HG03378 (cell line): Measurements from ENCODE around the gene ASS1.
"Not testable (repeated sequence)": the region's sequence is repeated elsewhere in the genome, so short reads cannot be mapped to it uniquely, and the experiment has no call there.

Experiments
- ATAC-seq: cut with Tn5 transposase; IDR thresholded peaks from one replicate; pipeline ENCODE4 v1.9.1; 2021; ENCODE audit warnings: mild to moderate bottlenecking, moderate library complexity; ENCODE audit not compliant: unreplicated experiment

The ASS1 gene

DNA sequence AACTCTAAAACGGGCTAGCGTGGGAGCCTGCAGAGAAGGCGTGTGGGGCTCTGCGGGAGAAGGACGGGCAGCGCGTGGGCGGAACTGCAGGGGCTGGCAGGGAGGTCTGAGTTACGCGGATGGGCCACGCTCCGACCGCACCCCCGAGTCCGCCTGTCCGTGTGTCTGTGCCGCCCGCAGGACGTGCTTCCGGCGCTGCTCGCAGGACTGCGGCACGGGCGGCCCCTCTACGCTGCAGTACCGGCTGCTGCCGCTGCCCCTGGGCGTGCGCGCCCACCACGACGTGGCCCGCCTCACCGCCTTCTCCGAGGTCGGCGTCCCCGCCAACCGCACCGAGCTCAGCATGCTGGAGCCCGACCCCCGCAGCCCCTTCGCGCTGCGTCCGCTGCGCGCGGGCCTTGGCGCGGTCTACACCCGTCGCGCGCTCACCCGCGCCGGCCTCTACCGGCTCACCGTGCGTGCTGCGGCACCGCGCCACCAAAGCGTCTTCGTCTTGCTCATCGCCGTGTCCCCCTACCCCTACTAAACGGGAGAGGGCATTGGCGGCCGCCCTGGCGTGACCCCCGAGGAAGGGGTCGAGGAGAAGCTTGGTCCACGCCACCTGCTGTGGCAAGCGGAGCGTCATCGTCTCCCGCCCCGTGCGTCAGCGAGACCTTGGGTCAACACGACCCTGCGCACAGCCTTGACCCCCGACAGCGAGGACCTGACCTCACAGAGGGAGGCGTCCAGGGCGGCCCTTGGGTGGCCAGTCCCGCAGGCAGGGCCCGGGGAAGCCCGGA is 11.4 kb upstream of the ASS1 start:
- no peak for ATAC-seq

DNA sequence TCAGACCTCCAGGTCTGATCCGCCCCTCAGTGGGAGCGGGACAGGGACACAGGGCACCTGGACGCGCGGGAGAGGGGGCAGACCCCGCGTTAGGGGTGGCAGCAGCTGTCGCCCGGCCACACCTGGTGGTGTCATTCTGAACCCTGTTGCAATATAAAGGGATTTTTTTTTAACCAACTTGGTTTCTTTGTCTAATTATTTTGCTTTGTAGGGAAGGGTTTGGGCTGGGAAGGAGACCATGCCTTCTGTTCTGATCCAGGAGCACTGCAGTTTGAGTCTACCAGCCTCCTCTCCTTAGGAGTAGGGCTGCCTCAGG is 10.9 kb upstream of the ASS1 start:
- ATAC-seq = no peak

DNA sequence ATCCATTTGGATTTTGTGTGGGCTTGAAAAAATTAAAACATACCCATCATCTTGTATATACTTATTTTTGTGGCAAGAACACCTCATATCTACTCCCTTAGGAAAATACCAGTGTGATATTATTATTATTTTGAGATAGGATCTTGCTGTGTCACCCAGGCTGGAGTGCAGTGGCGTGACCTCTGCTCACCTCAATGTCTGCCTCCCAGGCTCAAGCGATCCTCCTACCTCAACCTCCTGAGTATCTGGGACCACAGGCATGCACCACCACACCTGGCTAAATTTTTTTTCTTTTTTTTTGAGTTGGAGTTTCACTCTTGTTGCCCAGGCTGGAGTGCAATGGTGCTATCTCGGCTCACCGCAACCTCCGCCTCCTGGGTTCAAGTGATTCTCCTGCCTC is 10.1 kb upstream of the ASS1 start:
- ATAC-seq = not testable (repeated sequence)

DNA sequence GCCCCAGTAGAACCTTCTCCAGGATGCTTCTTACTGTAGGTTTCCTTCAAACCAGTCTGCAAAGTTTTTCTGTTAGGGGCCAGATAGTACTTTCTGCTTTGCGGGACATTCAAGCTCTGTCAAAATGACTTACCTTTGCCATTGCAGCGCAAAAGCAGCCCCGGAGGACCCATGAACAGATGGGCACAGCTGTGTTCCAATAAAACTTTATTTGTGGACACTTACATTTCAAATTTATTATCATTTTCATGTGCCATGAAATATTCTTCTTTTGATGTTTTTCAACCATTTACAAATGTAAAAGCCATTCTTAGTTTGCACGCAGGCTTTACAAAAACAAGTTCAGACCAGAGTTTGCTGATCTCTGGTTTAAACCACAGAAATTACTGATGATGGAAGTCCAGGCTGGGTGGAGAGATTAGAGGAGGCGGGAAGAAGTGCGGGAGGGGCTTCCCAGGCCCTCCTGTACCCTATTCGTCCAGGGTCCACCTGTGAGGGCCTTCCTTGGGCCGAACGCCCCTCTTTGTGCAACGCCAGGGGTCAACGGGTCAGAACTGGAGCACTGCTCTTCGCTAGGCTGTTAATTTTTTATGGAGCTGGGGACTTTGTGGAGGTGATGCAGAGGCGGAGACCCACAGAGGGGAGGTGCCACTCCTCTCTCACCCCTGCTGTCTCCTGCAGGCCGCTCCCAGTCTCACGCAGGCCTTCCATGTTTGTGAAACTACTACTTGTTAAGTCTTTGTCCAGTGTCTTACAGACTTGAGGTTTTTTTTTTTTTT is 7.6 kb upstream of the ASS1 start:
- ATAC-seq = no peak

DNA sequence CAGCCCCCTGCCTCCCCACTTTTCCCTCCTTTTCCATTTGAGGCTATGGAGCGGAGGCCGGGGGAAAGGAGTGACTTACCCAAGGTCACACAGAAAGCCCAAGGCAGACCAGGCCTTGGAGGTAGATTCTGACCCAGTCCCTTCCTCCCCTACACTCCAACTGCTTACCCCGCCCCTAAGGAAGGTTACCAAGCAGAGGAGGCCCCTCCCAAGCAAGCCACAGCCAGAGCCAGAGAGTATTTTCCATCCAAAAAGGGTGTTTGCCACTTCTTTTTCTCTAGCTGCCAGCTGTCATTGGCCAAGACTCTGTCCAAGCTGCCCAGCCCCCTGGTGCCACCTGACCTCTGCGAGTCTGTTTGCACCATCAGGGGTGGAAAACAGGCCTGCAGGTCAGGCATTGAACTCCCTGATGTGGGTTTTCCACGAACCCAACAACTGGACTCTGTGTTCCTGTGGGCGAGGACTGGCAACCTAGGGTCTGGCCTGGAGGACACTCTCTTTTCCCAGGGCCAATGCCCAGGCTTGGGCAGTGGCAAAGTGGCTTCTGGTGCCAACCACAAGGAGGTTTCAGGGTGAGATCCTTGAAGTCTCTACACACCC is 6.3 kb upstream of the ASS1 start:
- ATAC-seq = no peak

DNA sequence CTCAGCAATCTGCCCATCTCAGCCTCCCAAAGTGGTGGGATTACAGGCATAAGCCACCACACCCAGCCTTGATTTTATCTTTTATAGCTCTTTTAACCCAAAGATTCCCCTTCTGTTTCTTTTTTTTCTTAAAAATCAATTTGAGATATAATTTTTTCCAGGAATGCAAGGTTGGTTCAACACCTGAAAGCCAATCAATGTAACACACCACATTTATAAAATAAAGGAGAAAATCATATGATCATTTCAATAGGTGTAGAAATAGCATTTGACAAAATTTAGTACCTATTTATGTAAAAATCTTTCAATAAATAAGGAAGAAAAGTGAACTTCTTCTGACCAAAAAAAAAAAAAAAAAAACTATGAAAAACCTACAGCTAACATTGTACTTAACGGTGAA is 3.7 kb upstream of the ASS1 start:
- ATAC-seq = no peak

DNA sequence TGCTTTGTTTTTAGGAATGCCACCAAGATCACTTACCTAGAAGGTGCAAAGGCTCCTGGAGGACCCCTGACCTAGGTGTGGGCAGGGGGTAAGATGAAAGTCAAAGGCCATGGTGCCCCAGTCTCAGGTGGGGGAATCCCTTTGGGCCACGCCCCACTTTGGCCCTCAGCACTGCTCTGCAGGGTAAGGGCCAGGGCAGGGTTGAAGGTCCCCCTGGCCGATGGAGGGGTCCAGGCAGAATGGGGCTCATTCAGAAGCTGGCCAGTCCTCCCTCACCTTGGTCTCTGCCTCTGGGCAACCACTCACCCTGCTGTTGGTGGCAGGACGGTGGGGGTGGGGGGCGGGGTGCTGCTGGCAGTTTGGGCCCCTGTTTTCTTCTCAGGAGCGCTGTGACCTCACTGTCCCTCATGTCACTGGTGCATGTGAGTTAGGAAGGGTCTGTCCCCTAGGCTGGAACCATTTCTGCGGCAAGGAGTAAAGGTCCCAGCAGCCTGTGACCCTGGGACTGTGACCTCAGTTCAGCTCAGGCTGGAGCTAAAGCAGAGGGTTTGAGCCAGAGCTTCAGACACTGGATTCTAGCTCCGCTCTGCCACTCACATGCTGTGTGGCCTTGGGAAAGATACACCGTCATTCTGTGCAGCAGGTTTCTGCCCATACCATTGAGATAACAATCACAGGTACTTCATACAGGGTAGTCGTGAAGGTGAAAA is 1.9 kb upstream of the ASS1 start:
- ATAC-seq = no peak

DNA sequence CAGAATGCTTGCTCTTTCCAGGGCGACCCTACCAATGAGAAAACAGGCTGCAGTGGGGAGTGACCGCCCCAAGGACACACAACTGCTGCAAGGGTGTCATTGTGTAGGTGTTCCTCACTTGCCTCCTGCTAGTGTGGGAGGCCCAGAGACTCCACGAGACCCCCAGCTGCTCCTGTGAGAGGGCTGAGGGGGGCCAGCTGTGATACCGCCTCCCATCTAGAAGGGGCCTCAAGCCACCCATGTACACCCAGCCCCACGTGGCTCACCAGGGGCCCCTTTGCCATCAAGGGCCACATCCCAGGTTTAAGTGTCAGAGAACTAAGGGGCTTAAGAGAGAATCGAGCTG is 1.3 kb upstream of the ASS1 start:
- no peak for ATAC-seq

DNA sequence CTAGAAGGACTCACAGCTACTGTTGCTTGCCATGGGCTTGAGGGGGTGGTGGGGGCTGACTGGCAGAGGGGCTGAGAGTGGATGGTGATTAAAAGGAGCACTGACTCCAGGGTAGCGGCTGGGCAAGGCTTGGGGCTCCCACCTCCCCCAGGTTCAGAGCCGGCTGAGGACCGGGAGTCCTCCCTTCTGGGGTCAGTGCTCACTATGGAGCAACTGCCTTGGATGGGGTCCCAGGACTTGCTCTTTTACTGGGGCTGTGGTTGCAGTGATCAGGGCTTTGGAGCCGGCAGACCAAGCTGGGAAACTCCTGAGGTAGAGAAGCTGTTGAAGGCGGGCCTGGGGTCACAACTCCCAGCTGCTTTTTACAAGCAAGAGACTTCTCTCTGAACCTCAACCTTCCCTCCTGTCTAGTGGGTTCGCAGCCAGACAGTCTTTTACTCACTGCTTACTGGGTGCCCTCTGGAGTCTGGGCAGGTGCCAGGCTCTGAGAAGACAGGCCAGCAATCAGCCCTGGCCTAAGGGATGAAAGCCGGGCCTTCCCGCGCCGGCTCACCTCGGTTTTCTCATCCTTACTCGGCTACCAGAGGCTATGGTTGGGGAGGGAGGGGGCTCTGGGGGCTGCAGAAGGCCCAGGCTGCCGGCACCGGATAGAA is 795 bp upstream of the ASS1 start:
- ATAC-seq = no peak

DNA sequence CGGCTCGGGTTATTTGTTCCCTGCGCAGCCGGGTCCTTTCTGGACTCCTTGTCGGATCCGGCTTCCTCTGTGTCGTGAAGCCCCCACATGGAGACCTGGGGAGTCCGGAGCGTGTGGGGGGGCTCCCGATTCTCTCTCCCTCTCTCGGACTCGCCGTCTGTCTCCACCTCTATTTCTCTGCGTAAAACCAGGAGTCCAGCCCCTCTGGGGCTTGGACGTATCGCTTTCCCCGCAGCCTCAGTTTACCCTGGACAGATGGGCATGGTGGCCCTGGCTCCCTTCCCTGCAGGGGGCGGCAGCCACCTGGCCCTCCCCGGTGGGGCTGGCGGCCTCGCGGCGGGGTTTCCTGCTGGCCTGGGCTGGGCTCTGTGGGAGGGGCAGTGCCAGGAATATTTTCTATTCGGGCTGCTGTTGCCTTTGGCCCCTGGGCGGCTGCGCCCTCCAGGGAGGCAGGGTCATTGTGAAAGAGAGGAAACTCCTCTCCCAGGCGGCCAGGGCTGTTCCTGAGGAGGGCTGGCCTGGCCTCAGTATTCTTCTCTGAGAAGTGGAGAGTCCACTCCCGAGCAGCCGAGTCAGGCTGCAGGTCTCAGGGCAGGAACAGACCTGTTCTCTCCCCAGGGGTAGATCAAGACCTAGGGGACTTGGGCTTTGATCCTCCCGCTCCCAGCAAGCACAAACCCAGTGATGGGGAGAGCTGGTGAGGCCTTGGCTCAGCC is 665 bp downstream of the ASS1 start:
- ATAC-seq = no peak

DNA sequence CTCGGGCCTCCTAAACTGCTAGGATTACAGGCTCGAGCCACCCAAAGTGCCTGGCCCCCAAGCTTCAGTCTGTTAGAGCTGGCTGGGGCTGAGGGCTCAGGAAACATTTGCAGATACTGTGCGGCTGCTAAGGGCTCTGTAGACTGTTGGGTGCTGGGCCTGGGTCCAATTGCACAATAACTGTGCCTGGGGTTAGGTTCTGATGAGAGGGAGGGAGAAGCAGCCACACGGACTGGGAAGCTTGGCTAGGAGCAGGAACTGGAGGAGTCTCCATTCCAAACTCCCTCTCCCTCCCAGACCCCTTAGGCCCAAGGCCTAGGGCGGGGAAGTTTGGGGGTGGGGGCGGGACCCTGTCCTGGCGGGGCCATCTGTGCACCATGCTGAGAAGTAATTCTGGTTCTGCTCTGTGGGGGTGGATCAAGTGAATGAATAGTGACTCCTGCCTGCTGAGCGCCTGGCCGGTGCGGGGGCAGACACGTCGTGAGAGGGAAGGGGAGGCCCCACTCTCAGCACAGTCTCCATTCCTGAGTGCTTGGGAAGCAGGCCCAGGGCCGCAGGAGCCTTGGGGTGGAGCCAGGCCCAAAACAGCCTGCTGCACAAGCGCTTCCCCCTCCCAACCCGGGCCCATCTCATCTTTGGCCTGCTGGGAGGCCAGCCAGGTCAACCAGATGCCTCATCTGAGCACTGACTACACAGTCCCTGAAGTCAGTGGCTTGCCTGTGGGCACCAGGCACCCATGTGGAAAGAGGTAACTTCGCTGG is 1.5 kb downstream of the ASS1 start:
- no peak for ATAC-seq

DNA sequence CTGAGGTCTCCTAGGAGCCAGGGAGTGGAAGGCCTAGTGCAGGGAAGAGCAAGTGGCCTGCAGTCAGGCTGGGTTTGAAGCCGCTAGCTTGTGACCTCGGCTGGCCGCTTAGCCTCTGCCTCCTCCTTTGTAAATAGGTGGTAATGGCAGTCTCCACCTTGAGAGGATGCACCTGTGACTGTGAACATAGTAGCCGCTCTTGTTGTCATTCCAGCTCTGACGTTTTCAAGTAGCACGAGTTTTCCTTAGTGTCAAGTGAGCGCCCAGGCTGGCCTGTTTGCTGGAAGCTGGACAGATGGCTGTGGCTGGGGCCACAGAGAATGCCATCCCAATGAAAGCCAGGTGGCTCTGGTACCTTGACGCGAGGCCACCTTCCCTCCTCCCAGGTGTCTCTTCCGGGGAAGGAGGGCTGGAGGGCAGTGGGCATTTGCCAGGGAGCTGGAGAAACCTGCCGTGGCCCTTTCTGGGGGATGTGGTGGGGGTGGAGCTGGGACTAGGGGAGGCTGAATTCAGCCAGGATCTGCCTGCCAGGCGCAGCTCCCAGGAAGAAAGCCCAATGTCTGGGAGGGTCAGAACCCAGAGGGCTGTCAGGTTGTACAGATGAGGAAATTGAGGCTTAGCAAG is 2.5 kb downstream of the ASS1 start:
- no peak for ATAC-seq

DNA sequence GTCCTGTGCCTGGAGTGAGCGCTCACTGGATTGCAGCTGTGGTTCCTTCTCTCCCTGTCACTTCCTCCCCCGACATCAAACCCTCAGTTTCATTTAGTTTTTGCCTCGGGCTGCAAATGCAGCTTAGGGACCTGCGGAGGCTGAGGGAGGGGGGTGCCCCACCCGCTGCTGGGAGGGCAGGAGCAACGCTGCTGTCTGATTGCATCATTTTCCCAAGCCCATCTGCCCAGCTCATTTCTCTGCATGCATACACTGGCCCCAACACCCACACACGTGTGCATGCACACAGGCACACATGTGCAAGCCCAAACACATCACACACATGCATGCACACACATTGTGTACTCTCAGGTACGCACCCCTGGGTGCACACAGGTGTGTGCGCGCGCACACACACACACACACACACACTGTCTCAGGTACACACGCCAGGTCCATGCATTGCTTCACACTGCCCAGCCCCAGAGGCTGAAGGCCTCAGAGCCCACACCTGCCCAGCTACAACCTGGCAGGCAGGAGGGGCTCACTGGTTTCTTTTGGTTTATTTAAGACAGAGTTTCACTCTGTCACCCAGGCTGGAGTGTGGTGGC is 3.4 kb downstream of the ASS1 start:
- ATAC-seq = no peak

DNA sequence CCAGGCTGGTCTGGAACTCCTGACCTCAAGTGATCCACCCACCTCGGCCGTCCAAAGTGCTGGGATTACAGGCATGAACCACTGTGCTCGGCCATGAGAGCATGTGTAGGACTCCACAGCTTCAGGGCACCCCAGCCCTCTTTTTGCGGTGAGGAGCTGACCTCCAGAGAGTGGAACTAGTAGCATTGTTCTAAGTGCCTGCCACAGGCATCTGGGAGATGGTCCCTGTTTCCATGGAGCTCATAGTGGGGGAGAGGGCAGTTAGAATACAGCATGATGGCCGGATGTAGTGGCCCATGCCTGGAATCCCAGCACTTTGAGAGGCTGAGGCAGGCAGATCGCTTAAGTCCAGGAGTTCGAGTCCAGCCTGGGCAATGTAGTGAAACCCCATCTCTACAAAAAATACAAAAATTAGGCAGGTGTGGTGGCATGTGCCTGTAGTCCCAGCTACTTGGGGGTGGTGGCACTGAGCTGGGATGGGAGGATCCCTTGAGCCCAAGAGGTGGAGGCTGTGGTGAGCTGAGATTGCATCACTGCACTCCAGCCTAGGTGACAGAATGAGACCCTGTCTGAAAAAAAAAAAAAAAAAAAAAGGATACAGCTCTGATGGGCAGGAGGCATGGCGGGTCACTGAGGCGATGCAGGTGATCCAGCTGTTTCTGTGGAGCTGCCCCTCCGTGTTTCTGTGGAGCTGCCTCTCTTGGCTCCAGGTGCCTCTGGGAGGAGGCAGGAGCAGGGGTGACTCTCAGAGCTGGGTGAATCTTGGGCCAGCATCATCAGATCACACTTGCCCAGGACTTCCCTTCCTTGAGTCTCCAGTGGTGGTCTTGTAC is 4.2 kb downstream of the ASS1 start:
- no peak for ATAC-seq

DNA sequence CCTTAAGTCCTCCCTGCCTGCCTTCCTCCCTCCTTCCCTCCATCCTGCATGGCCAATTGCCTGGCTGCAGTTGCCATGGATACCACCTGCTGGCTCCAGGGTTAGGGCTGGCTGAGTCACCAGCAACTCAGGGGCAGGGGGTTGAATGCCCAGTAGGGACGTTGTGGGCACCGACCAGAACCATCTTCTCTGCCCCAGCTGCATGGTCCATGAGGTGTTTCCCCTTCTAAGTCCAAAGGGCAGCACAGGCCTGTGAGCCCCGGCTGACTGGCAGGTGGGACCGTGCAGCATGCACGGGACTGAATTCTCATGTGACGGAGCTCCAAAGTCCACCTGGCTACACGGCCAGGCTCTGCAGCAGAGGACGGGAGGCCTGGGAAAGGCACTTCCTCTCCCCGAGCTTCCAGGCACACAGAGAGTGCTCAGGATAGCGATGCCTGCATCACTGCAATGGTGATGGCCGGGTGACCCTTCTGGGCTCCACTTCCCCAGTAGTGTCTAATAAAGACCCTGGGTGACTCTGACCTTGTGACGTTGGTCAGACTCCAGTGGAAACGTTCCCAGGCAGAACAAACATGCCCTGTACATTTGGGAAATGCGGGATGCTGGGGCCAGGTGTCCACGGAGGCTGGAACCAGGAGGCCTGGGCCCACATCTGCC is 5.7 kb downstream of the ASS1 start:
- ATAC-seq = no peak

DNA sequence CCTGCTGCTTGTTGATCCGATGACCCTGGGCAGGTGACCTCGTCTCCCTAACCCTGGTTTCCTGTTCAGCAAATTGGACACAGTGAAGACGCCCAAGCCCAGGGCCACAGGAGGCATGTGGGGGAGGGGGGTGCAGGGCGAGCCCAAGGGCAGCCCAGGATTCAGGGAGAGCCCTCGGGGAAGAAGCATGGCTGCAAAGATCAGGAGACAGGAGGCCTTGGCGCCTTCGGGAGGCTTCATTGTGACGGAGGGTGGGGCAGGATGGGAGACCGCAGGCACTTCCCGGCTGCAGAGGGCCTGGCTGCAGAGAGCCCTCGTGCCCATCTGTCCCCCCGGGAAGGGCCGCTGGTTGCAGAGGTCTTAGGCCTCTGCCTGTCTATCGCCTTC is 6.2 kb downstream of the ASS1 start:
- no peak for ATAC-seq

DNA sequence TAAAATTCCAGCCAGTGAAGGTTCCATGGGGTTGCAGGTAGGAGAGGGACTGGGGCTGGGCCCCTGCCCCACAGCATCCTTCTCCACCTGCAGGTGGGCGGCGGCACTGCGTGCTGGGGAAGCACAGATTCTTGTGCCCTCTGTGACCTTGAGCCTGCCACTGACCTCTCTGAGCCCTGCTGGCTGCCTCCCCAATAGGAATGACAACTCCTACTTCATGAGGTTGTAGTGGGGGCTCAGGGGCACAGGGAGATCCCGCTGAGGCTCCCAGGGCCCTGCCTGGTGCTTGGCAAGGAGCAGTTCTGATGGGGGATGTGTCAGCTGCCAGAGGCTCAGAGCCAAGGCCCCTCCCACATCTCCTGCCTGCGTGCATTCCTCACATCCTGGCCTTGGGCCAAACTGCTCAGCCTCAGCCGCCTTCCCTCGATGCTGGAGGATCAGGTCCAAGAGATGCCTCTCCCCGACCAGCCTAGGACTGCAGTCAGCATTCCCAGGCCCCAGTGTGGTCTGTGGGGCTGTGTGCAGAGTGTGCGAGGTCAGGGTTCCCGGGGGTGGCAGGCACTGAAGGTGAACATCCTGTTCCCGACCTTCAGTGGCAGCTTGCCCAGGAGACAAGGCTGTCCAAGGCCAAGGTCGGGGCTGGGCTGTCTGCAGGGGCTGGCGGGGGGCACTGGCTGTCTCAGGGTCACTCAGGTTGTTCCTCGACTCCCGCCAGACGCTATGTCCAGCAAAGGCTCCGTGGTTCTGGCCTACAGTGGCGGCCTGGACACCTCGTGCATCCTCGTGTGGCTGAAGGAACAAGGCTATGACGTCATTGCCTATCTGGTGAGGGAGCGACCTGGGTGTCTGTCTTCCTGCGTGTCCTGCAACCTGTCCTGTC is 7.0 kb downstream of the ASS1 start:
- no peak for ATAC-seq
